H1 (cell line): ENCODE measurements around the gene CACNA2D4.

Source experiments
- ATF2 ChIP-seq: IDR thresholded peaks from 2 replicates; pipeline ENCODE4 v1.6.1; 2012; ENCODE audit warnings: low read length, inconsistent platforms
- MAFK ChIP-seq: IDR thresholded peaks from 2 replicates; pipeline ENCODE4 v1.6.1; 2012; ENCODE audit warnings: low read depth, mild to moderate bottlenecking, improper control_type of control experiment, low read length
- NRF1 ChIP-seq: IDR thresholded peaks from 2 replicates; pipeline ENCODE4 v1.6.1; 2011; ENCODE audit warnings: mild to moderate bottlenecking, low read depth, low read length, improper control_type of control experiment
- PHF8 ChIP-seq: fragments of 200-600 bp; sonication (generic); conservative IDR thresholded peaks from 2 replicates; pipeline ENCODE4 v1.7.1; 2012; ENCODE audit warnings: low read depth, mild to moderate bottlenecking, inconsistent platforms, low read length, moderate library complexity
- RFX5 ChIP-seq: IDR thresholded peaks from 2 replicates; pipeline ENCODE4 v1.6.1; 2011; ENCODE audit warnings: low read depth, low read length, improper control_type of control experiment, borderline replicate concordance

- TF ChIP-seq NRF1 (no peak), MAFK (no peak), RFX5 (no peak), PHF8 (no peak), ATF2 (no peak)
Observed at GRCh38 chr12:1937481-1938224, 19.2 kb upstream of the CACNA2D4 start.
